KMS-11 (cell line): ENCODE measurements around the gene MYZAP.

Experiments
- H2AFZ ChIP-seq: fragments of 200-600 bp; sonication (generic); 2 replicates; pipeline ENCODE4 v1.6.1; 2016; ENCODE audit warnings: antibody characterized with exemption, mixed run types, low read depth
- H3K27ac ChIP-seq: fragments of 200-600 bp; sonication (generic); 2 replicates; pipeline ENCODE4 v1.6.1; 2016; ENCODE audit warnings: mild to moderate bottlenecking, mixed run types
- H3K27me3 ChIP-seq: fragments of 200-600 bp; sonication (generic); 2 replicates; pipeline ENCODE4 v1.6.1; 2017; ENCODE audit warnings: mild to moderate bottlenecking, low read depth, mixed run types, moderate library complexity; ENCODE audit not compliant: insufficient read depth
- H3K36me3 ChIP-seq: fragments of 200-600 bp; sonication (generic); 2 replicates; pipeline ENCODE4 v1.6.1; 2017; ENCODE audit warnings: mild to moderate bottlenecking, mixed run types; ENCODE audit not compliant: insufficient read depth
- H3K4me1 ChIP-seq: fragments of 200-600 bp; sonication (generic); 2 replicates; pipeline ENCODE4 v1.6.1; 2016; ENCODE audit warnings: mild to moderate bottlenecking, low read depth, mixed run types; ENCODE audit not compliant: poor library complexity, severe bottlenecking
- H3K4me2 ChIP-seq: fragments of 200-600 bp; sonication (generic); 2 replicates; pipeline ENCODE4 v1.7.0; 2016; ENCODE audit warnings: mild to moderate bottlenecking, mixed run types
- H3K4me3 ChIP-seq: fragments of 200-600 bp; sonication (generic); IDR thresholded peaks from 2 replicates; pipeline ENCODE4 v1.6.1; 2017; ENCODE audit warnings: low read depth, low read length, mixed read lengths; ENCODE audit not compliant: insufficient read depth
- H3K79me2 ChIP-seq: fragments of 200-600 bp; sonication (generic); 2 replicates; pipeline ENCODE4 v1.6.1; 2016; ENCODE audit warnings: low read depth, mixed run types; ENCODE audit not compliant: insufficient read depth
- H3K9ac ChIP-seq: fragments of 200-600 bp; sonication (generic); 2 replicates; pipeline ENCODE4 v1.6.1; 2016; ENCODE audit warnings: mild to moderate bottlenecking, mixed run types
- H4K20me1 ChIP-seq: fragments of 200-600 bp; sonication (generic); 2 replicates; pipeline ENCODE4 v1.6.1; 2016; ENCODE audit warnings: mild to moderate bottlenecking, mixed run types; ENCODE audit not compliant: insufficient read depth
- TF ChIP-seq, protein P1 (sequence below): fragments of 200-600 bp; sonication (generic); conservative IDR thresholded peaks from 2 replicates; pipeline ENCODE4 v1.6.1; 2017; ENCODE audit warnings: low read depth, mild to moderate bottlenecking, antibody characterized with exemption, low read length, moderate library complexity, mixed read lengths

The MYZAP gene

DNA sequence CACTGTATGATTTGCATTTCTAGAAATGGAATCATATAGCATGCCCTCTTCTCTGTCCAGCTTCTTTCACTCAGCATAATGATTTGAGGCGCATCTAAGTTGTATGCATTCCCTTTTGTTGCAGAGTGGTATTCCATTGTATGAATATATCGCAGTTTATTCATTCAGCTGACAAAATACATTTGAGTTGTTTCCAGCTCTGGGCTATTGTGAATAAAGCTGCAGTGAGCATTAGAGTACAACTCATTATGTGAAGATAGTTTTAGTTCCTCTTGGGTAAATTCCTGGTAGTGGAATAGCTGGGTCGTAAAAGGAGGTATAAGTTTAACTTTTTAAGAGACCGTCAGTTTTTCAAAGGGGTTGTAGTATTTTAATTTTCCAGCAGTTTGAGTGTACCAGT lies 76.3 kb downstream of the MYZAP start:
- Histone ChIP-seq H3K27ac (no peak overlapping the region), H3K36me3 (no peaks in the 10 kb centered on the region), H3K4me2 (no peak overlapping the region), H3K27me3 (no peaks in the 10 kb centered on the region), H3K9ac (no peak overlapping the region), H3K4me1 (no peaks in the 10 kb centered on the region), H3K4me3 (no peak overlapping the region), H4K20me1 (no peaks in the 10 kb centered on the region), H3K79me2 (no peaks in the 10 kb centered on the region), H2AFZ (no peak overlapping the region)
- TF ChIP-seq, protein P1, sequence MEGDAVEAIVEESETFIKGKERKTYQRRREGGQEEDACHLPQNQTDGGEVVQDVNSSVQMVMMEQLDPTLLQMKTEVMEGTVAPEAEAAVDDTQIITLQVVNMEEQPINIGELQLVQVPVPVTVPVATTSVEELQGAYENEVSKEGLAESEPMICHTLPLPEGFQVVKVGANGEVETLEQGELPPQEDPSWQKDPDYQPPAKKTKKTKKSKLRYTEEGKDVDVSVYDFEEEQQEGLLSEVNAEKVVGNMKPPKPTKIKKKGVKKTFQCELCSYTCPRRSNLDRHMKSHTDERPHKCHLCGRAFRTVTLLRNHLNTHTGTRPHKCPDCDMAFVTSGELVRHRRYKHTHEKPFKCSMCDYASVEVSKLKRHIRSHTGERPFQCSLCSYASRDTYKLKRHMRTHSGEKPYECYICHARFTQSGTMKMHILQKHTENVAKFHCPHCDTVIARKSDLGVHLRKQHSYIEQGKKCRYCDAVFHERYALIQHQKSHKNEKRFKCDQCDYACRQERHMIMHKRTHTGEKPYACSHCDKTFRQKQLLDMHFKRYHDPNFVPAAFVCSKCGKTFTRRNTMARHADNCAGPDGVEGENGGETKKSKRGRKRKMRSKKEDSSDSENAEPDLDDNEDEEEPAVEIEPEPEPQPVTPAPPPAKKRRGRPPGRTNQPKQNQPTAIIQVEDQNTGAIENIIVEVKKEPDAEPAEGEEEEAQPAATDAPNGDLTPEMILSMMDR, result no peak

DNA sequence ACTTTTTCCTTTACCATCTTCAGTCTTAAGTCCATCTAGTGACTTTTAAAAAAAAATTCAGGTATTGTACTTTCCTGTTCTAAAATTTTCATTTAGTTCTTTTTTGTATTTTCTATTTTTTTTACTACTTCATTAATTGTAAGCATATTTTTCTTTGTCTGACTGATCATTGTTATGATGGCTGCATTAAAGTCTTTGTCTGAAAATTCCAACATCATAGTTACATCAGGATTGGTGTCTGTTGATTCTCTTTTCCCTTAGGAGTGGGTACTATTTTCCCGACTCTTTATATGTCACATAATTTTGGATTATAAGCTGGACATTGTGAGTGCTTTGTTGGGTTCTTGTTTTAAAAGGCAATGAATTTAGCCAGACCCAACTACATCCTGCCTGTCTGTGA lies 79.9 kb downstream of the MYZAP start:
- Histone ChIP-seq H2AFZ (no peak overlapping the region), H3K4me1 (no peaks in the 10 kb centered on the region), H3K4me2 (no peak overlapping the region), H3K27me3 (no peaks in the 10 kb centered on the region), H3K9ac (no peak overlapping the region), H3K4me3 (no peak overlapping the region), H4K20me1 (no peaks in the 10 kb centered on the region), H3K27ac (no peak overlapping the region), H3K79me2 (no peaks in the 10 kb centered on the region), H3K36me3 (no peaks in the 10 kb centered on the region)
- TF ChIP-seq, protein P1, result no peak

DNA sequence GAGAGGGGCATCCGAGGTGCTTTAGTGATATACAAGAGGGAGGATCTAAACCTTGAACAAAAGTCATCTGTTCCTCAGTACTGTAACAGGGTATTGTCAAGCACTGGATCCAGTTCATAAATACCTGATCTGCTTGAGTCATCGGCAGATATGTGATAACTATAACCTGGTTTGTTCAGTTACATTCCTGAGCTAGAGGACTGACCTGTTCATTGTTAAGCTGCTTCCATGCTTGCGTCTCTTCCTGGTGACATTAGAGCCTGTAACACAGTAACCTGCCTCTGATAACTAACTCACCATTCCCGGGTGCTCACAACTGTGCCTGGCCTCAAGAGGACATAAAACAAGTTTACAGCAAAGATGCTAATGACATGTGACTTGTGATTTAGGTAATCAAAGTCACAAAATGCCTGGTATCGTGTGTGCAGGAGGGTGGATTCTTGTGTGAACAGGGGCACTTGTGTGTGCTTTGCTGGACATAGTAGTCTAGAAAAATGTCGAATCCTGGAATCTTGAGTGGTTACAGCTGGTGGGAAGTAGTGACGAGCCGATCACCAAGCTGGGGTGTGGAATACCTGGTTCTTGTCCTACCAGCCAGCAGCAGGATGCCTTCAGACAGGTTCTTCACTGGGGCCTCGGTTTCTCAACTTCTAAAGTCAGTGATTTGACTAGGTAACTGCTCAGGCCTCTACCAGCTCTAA lies 83.9 kb downstream of the MYZAP start:
- H3K79me2 ChIP-seq, result no peaks in the 10 kb centered on the region
- H3K4me3 ChIP-seq, result no peak overlapping the region
- H3K9ac ChIP-seq, result no peak overlapping the region
- no peaks in the 10 kb centered on the region for H3K27me3 ChIP-seq
- H3K4me1 ChIP-seq, result peaks cover 6% of the 10 kb centered on the region
- no peak overlapping the region for H3K4me2 ChIP-seq
- H2AFZ ChIP-seq, result no peak overlapping the region
- H4K20me1 ChIP-seq, result no peaks in the 10 kb centered on the region
- H3K27ac ChIP-seq, result no peak overlapping the region
- TF ChIP-seq, protein P1, result no peak
- H3K36me3 ChIP-seq, result no peaks in the 10 kb centered on the region

DNA sequence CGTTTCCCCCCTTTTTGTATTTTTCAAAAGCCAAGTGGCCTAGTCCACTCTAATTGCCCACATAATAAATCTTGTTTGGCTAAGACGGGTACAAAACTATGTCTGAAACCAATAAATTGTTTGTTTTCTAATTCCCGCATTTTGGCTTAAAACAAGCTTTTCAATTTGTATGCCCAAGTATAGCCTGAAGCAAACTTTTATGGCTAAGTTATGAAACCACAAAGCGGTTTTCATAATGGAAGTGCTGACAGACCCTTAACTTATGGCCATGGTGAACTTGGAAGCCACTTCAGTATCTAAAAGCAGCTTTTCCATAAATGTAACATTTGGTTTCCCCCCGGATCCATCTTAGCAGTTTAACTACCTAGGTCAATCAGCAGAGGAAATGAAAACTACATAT lies 84.9 kb downstream of the MYZAP start:
- TF ChIP-seq, protein P1, result no peak
- H3K79me2 ChIP-seq, result no peaks in the 10 kb centered on the region
- no peak overlapping the region for H3K4me2 ChIP-seq
- no peak overlapping the region for H3K4me3 ChIP-seq
- H2AFZ ChIP-seq, result no peak overlapping the region
- H4K20me1 ChIP-seq, result no peaks in the 10 kb centered on the region
- H3K27me3 ChIP-seq, result no peaks in the 10 kb centered on the region
- H3K9ac ChIP-seq, result no peak overlapping the region
- no peak overlapping the region for H3K27ac ChIP-seq
- H3K4me1 ChIP-seq, result peaks cover 13% of the 10 kb centered on the region
- H3K36me3 ChIP-seq, result no peaks in the 10 kb centered on the region
